ENCODE results near the gene LINGO3. TPM values are rescaled to one million over a fixed set of nuclear protein-coding genes. Genes with fewer than 3 reads are reported as not detected.

Gene LINGO3
- polyA plus RNA-seq, 1 donor (not counting 4 experiments of a cell fraction or from before 2014, with no cell fraction given): not detected

DNA sequence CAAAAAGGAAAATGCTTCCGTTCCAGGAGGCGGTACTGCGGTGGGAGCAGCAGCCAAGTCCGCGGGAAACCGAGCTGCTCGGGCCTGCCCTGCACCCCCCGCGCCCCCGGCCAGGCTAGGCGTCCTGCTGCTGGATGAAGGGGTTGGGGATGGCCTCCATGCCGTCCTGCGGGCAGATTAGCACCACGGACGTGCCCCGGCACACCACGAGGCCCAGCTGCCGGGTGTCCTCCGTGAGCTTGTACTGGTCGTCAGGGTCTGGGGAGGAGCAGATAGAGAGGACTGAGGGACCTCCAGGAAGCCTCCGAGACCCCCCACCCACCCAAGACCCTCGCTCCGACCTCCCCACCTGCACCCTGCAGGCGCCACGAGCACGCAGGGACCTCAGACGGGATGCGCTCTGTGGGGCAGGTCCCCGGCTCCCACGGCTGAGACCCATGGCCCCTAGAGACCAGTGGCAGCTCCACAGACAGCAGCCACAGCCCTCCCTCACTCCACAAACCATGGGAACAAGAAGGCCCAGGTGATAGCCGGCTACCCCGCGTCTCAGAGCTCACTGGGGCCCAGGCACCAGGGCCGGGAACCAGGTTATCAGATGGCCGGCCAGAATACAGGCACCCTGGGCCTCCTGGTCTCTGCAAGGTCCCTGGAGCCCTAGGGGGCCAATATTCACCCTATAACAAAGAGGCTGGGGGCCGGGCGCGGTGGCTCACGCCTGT is 13.8 kb upstream of the LINGO3 start:
- FAIRE-seq: no peak

GRCh38 chr19:2320939-2321338 is 13.0 kb upstream of the LINGO3 start:
- no peaks in the 10 kb centered on the region for H3K9me3 ChIP-seq (ENCODE audit: control insufficient read depth, low read depth, low read length)
- FAIRE-seq (no peak), DNase-seq (ENCODE audit: low read depth, low spot score) (no peak)
- peaks cover 16% of the 10 kb centered on the region for H3K79me2 ChIP-seq (ENCODE audit: control insufficient read depth, insufficient read depth, low read length)
- dilution Hi-C loops (cut with MboI; ENCODE audit: extremely low pct_ligation_motif_present, low sequenced_read_pairs): no loop called here
- peaks cover 2% of the 10 kb centered on the region for H3K4me1 ChIP-seq (ENCODE audit: control insufficient read depth, extremely low read depth, insufficient read depth, low read length)
- no peaks in the 10 kb centered on the region for H3K9me1 ChIP-seq (ENCODE audit: control insufficient read depth, extremely low read depth, insufficient read depth, low read length)
- H3K4me3 ChIP-seq (ENCODE audit: control insufficient read depth in 2 of 3, extremely low read depth in 1 of 3, insufficient read depth in 2 of 3, low read depth in 1 of 3, low read length in 3 of 3): no peak overlapping the region
- no peak overlapping the region for H3K9ac ChIP-seq (ENCODE audit: control insufficient read depth, extremely low read depth, insufficient read depth, low read length)
- peaks cover 6 to 15% of the 10 kb centered on the region in 2 experiments for H3K36me3 ChIP-seq (ENCODE audit: control insufficient read depth in 2 of 2, extremely low read depth in 1 of 2, insufficient read depth in 2 of 2, low read length in 2 of 2)
- TF ChIP-seq EZH2 (IDR thresholded peaks at IDR 0.05; ENCODE audit: low read length): no peak
- TF ChIP-seq, protein P1, sequence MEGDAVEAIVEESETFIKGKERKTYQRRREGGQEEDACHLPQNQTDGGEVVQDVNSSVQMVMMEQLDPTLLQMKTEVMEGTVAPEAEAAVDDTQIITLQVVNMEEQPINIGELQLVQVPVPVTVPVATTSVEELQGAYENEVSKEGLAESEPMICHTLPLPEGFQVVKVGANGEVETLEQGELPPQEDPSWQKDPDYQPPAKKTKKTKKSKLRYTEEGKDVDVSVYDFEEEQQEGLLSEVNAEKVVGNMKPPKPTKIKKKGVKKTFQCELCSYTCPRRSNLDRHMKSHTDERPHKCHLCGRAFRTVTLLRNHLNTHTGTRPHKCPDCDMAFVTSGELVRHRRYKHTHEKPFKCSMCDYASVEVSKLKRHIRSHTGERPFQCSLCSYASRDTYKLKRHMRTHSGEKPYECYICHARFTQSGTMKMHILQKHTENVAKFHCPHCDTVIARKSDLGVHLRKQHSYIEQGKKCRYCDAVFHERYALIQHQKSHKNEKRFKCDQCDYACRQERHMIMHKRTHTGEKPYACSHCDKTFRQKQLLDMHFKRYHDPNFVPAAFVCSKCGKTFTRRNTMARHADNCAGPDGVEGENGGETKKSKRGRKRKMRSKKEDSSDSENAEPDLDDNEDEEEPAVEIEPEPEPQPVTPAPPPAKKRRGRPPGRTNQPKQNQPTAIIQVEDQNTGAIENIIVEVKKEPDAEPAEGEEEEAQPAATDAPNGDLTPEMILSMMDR (optimal IDR thresholded peaks at IDR 0.05 in 1 of 3, IDR thresholded peaks at IDR 0.05 in 1 of 3, conservative IDR thresholded peaks at IDR 0.05 in 1 of 3; ENCODE audit: extremely low read depth in 1 of 3, insufficient read depth in 2 of 3, low read length in 3 of 3): no peak
- H3K4me2 ChIP-seq (ENCODE audit: control insufficient read depth, extremely low read depth, insufficient read depth, low read depth, low read length): no peak overlapping the region
- no peak overlapping the region for H3K27ac ChIP-seq (ENCODE audit: control insufficient read depth, insufficient read depth, low read length)
- H3K27me3 ChIP-seq (ENCODE audit: control insufficient read depth, extremely low read depth, insufficient read depth, low read length): no peaks in the 10 kb centered on the region
- H4K20me1 ChIP-seq (ENCODE audit: control insufficient read depth, extremely low read depth, insufficient read depth, low read length): no peaks in the 10 kb centered on the region
- no peak overlapping the region for H2AFZ ChIP-seq (ENCODE audit: control insufficient read depth, low read length)

More for the DNA sequence above, 13.8 kb upstream of the LINGO3 start:
- dilution Hi-C loops (cut with MboI; ENCODE audit: extremely low pct_ligation_motif_present, low sequenced_read_pairs): no loop called here
- TF ChIP-seq, protein P1 (optimal IDR thresholded peaks at IDR 0.05 in 1 of 3, IDR thresholded peaks at IDR 0.05 in 1 of 3, conservative IDR thresholded peaks at IDR 0.05 in 1 of 3; ENCODE audit: extremely low read depth in 1 of 3, insufficient read depth in 2 of 3, low read length in 3 of 3): no peak
- no peak for TF ChIP-seq EZH2 (IDR thresholded peaks at IDR 0.05; ENCODE audit: low read length)
- Histone ChIP-seq H3K9me1 (ENCODE audit: control insufficient read depth, extremely low read depth, insufficient read depth, low read length) (no peaks in the 10 kb centered on the region), H3K27me3 (ENCODE audit: control insufficient read depth, extremely low read depth, insufficient read depth, low read length) (no peaks in the 10 kb centered on the region), H3K4me1 (ENCODE audit: control insufficient read depth, extremely low read depth, insufficient read depth, low read length) (peaks cover 4% of the 10 kb centered on the region), H3K36me3 (ENCODE audit: control insufficient read depth in 2 of 2, extremely low read depth in 1 of 2, insufficient read depth in 2 of 2, low read length in 2 of 2) (peaks cover 7 to 16% of the 10 kb centered on the region in 2 experiments), H3K79me2 (ENCODE audit: control insufficient read depth, insufficient read depth, low read length) (peaks cover 22% of the 10 kb centered on the region), H3K4me2 (ENCODE audit: control insufficient read depth, extremely low read depth, insufficient read depth, low read depth, low read length) (no peak overlapping the region), H3K9ac (ENCODE audit: control insufficient read depth, extremely low read depth, insufficient read depth, low read length) (no peak overlapping the region), H3K4me3 (ENCODE audit: control insufficient read depth in 2 of 3, extremely low read depth in 1 of 3, insufficient read depth in 2 of 3, low read depth in 1 of 3, low read length in 3 of 3) (no peak overlapping the region), H2AFZ (ENCODE audit: control insufficient read depth, low read length) (no peak overlapping the region), H3K27ac (ENCODE audit: control insufficient read depth, insufficient read depth, low read length) (no peak overlapping the region), H4K20me1 (ENCODE audit: control insufficient read depth, extremely low read depth, insufficient read depth, low read length) (no peaks in the 10 kb centered on the region), H3K9me3 (ENCODE audit: control insufficient read depth, low read depth, low read length) (no peaks in the 10 kb centered on the region)
- no peak for DNase-seq (ENCODE audit: low read depth, low spot score)

Data from keratinocyte (primary cell).